Activated CD8-positive, alpha-beta memory T cell treated with anti-CD3 and anti-CD28 coated beads, Interleukin-2, amount 50 U/mL, for 48 hours (primary cell): ENCODE results near the gene FXR2.

Experiments
- DNase-seq: peaks from one replicate; pipeline ENCODE4 v3.0.0-alpha.2; 2020

Gene FXR2

DNA sequence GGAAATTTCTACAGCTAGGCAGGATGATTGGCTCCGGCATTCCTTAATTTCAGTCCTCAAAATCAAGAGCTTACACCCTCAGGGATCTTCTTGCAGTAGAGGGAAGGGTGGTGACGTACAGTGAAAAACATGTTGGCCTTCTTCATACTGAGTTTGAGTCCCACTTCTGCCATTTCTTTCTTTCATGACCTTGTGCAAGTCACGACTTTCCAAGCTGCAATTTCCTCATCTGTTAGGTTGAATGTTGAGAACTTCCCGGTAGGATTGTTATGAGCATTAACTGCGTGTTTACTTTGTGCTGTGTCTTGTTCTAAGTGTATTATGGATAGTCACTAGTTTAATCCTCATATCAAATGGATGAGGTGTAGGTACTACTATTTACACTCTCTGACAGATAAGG lies 45.1 kb downstream of the FXR2 start:
- DNase-seq: no peak

DNA sequence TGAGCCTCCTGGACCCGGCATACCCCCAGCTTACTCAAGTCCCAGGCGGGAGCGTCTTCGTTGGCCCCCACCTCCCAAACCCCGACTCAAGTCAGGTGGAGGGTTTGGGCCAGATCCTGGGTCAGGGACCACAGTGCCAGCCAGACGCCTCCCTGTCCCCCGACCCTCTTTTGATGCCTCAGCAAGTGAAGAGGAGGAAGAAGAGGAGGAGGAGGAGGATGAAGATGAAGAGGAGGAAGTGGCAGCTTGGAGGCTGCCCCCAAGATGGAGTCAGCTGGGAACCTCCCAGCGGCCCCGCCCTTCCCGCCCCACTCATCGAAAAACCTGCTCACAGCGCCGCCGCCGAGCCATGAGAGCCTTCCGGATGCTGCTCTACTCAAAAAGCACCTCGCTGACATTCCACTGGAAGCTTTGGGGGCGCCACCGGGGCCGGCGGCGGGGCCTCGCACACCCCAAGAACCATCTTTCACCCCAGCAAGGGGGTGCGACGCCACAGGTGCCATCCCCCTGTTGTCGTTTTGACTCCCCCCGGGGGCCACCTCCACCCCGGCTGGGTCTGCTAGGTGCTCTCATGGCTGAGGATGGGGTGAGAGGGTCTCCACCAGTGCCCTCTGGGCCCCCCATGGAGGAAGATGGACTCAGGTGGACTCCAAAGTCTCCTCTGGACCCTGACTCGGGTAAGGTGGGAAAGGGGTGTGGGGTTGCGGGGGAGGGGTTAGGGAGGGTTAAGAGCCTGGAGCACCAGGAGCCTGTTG lies 51.4 kb downstream of the FXR2 start:
- no peak for DNase-seq

- DNase-seq: no peak
Observed at GRCh38 chr17:7562208-7562605, 52.5 kb downstream of the FXR2 start.

GRCh38 chr17:7561589-7562207 lies 53.0 kb downstream of the FXR2 start, which contains the start of gene SENP3:
Gene SENP3 (plus strand): TSS chr17:7561919. CDS start chr17:7563077, 1,158 bp downstream.
- DNase-seq: peak; percentile 97

GRCh38 chr17:7561028-7561575 lies 53.6 kb downstream of the FXR2 start:
- DNase-seq: peak; percentile 91

DNA sequence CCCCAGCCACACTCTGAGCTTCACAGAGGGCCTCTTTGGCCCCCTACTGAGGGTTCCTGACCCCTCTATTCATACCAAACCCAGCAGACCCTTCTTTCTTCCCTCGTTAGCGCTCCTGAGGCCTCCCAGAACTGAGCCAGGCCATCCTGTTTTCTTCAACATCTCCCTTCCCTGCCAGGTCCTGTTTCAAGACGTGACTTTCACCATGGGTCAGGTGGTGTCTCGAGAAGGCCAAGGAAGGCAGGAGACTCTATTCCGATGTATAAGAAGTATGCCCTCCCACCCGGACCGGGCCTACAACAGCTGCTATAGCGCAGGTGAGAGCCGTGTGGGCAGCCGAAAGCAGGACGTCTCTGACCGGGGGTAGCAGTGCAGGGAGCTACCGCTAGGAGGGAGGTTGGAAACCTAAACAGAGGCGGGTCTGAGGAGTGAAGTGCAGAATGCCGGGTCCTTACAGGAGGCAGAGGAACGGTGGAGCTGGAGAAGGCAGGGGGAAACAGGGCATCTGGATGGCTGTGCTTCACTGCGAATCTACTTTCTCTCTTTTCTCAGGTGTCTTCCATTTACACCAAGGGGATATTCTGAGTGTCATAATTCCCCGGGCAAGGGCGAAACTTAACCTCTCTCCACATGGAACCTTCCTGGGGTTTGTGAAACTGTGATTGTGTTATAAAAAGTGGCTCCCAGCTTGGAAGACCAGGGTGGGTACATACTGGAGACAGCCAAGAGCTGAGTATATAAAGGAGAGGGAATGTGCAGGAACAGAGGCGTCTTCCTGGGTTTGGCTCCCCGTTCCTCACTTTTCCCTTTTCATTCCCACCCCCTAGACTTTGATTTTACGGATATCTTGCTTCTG lies 54.3 kb downstream of the FXR2 start:
- DNase-seq: peak; percentile 82

- no peak for DNase-seq
Observed at GRCh38 chr17:7559320-7560171, 55.2 kb downstream of the FXR2 start.

DNA sequence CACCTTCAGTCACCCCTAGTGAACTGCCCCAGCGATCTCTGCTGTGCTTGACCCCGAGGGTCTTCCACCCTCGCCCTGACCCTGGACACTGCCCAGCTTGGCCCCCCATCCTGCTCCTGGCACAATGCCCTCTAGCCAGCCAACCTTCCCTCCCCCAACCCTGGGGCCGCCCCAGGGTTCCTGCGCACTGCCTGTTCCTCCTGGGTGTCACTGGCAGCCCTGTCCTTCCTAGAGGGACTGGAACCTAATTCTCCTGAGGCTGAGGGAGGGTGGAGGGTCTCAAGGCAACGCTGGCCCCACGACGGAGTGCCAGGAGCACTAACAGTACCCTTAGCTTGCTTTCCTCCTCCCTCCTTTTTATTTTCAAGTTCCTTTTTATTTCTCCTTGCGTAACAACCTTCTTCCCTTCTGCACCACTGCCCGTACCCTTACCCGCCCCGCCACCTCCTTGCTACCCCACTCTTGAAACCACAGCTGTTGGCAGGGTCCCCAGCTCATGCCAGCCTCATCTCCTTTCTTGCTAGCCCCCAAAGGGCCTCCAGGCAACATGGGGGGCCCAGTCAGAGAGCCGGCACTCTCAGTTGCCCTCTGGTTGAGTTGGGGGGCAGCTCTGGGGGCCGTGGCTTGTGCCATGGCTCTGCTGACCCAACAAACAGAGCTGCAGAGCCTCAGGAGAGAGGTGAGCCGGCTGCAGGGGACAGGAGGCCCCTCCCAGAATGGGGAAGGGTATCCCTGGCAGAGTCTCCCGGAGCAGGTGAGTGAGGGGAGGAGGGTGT lies 56.0 kb downstream of the FXR2 start, which contains the start of gene TNFSF13:
TSS of gene TNFSF13 (plus strand) at position 207 of the 776 bp plus-strand sequence. CDS start at position 497, 290 bp downstream.
- no peak for DNase-seq

DNA sequence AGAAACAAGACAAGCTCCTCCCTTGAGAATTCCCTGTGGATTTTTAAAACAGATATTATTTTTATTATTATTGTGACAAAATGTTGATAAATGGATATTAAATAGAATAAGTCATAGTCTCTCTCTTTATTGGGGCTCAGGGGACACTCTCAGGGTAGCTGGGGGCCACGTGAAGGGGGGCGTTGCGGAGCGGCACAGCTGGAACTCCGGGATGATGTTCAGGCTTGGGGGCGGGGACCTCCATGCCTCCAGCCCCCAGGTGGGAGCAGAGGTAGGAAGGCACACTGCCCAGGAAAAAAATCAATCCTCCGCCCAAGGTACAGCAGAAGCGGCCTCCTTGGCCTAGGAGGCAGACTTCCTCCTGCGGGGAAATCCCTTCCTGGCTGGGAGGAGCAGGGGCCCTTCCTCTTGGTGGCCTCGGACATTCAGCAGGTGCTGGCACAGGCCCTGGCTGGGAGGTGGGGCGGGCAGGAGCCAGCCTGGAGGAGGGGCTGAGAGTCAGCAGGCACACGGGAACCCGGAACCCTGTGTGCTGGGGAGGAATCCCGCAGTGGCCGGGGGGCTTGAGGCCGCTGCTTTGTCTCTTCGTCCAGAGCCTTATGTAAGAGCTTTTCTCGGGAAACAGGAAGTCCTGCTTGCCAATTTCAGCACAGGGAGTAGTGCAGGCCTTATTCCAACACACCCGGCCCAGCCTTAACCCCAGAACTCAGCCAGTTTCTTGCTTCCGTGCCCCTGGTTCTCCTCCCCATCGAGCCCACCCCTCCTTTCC lies 56.7 kb downstream of the FXR2 start:
- peak; percentile 65 for DNase-seq

- DNase-seq: no peak
Observed at GRCh38 chr17:7557147-7557764, 57.4 kb downstream of the FXR2 start.

DNA sequence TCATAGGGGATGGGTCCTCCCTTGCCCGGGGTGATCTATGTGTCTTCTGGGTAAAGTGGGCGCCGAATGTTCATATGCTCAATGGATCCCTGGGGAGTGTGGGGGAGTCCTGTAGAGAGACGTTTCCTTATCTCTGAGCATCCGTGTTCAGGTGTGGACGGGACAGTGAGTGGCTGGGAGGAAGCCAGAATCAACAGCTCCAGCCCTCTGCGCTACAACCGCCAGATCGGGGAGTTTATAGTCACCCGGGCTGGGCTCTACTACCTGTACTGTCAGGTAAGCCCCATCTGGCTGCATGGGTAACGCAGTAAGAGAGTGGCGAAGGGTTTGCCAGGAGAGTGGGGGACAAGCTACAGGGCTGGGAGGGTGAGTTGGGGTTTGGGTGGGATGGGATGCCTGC lies 58.1 kb downstream of the FXR2 start:
- no peak for DNase-seq

DNA sequence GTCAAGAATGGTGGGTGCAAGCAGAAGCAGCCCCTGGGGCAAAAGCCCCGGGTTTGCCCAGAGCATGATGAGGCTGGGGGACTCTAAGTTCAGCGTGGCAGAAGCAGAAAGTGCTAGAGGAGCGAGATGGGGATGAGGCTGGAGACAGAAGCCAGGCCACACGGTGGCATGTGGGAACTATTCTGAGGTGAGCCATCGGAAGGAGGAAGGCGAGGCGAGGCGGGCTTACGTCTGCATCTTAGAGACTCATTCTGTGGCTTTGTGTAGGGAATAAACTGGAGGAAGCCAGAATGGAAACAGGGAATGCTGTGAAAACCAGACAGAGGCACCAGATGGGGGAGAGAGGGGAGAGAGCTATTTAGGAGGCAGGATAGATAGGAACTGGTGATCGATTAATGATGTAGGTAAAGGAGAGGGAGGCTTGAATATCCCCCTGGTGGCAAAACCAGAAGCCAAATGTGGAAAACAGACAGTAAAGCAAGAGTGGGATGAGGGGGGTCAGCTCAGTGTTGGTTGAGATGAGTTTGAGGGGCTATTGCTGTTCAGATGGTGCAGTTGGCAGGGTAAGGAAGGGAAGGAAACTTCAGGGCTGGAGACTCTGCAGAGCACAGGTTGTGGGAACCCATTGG lies 59.3 kb downstream of the FXR2 start:
- no peak for DNase-seq

DNA sequence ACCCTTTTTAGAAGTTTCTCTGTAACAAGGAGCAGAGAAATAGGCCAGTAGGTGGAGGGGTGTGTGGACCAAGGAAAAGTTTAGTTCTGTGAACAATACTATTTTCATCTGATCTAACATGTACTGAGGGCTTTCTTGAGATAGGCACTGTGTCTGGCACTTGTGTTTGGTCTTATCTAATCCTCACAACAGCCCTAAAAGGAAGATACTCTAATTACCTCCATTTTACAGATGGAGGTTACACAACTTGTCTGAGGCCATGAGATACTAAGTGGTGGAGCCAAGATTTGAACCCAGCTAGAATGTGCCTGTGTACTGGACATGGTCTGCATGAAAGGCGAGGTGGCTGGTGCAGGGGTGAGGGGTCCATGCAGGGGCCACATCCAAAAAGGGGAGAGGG lies 61.3 kb downstream of the FXR2 start:
- no peak for DNase-seq

- no peak for DNase-seq
Observed at GRCh38 chr17:7552621-7553051, 62.1 kb downstream of the FXR2 start.

DNA sequence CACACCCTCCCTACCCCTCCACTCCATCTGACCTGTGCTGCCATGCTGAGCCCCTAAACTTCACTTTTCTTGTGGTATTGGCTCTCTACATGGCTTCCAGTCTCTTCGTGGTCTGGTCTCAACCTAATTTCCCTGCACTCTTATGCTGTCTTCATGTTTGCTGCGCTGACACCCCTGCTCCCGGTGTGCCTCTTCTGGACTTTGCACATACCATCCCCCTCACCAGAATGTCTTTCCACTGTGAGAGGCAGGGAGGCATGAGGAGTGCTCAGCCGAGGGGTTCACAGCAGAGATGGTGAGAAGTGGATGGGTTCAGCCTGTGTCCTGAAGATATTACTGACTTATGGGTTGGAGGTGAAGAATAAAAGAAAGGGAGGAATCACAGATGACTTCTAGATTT lies 63.3 kb downstream of the FXR2 start:
- DNase-seq: no peak

- DNase-seq: no peak
Observed at GRCh38 chr17:7550344-7550743, 64.4 kb downstream of the FXR2 start.

DNA sequence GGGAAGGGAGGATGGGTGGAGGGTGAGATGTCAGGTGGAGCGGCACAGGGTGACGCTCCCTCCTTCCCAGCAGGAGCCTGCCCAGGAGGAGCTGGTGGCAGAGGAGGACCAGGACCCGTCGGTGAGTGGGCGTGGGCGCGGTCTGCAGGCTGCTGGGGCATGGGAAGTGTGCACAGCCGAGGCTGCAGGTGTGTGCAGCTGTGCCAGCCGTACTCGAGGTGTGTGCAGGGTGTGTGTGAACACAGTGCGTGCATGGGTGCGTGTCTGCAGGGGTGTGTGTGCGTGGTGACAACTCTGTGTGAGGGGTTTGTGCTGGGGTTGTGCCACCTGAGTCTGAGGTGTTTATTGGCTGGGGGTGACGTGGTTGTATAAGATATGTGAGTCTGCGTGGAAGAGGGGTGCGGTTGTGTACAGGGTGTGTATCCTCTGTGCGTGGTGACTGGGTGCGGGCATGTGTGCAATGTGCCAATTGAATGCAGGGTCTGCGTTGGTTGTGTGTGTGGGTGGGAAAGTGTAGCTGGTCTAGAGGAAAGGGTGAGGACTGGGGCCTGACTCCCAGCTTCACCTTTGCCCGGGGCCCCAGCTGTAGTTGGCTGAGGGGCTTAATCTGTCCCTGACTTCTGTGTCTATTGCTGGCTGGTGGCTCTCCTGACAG lies 65.2 kb downstream of the FXR2 start:
- DNase-seq: peak; percentile 76

GRCh38 chr17:7548585-7549400 lies 65.9 kb downstream of the FXR2 start, which contains the start of gene TNFSF12:
Gene TNFSF12 (plus strand): TSS chr17:7549058. CDS start chr17:7549154, 96 bp downstream.
- DNase-seq: peak; percentile 81
